PC-3 (cell line): ENCODE measurements around the gene ATRAID.

ENCODE experiments used
- EZH2phosphoT487 ChIP-seq: fragments of 300-600 bp; sonication (generic); IDR thresholded peaks from 2 replicates; pipeline ENCODE4 v1.6.1; 2018; ENCODE audit warnings: mild to moderate bottlenecking, antibody characterized with exemption, low read length, borderline replicate concordance
- TF ChIP-seq, protein P1 (sequence below): fragments of 300-600 bp; sonication (generic); conservative IDR thresholded peaks from 2 replicates; pipeline ENCODE4 v1.5.1; 2017; ENCODE audit warnings: antibody characterized with exemption, low read depth, mild to moderate bottlenecking, low read length

DNA sequence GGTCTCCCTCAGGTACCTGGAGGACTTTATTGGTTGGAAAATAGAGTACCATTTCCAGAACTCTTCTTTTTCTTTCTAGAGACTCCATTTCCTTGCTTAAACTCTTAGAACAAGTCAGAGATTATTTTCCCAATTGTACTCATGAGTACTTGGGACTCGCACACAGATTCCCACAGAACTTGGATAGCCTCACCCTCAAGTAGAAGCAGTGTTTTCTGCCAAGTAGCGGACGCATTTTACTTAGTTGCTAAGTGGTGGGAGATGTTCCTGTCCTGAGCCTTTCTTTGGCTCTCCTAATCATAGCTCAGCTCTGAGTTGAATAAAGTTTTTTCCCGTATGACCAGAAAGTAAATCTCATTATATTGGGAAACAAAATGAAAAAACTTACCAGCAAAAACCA, 33.8 kb downstream of the ATRAID start:
- TF ChIP-seq, protein P1, sequence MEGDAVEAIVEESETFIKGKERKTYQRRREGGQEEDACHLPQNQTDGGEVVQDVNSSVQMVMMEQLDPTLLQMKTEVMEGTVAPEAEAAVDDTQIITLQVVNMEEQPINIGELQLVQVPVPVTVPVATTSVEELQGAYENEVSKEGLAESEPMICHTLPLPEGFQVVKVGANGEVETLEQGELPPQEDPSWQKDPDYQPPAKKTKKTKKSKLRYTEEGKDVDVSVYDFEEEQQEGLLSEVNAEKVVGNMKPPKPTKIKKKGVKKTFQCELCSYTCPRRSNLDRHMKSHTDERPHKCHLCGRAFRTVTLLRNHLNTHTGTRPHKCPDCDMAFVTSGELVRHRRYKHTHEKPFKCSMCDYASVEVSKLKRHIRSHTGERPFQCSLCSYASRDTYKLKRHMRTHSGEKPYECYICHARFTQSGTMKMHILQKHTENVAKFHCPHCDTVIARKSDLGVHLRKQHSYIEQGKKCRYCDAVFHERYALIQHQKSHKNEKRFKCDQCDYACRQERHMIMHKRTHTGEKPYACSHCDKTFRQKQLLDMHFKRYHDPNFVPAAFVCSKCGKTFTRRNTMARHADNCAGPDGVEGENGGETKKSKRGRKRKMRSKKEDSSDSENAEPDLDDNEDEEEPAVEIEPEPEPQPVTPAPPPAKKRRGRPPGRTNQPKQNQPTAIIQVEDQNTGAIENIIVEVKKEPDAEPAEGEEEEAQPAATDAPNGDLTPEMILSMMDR = no peak
- no peak for TF ChIP-seq EZH2phosphoT487
